Fibroblast of pulmonary artery (primary cell): ENCODE data around the gene KNCN.

Experiments used
- DNase-seq: peaks from one replicate; pipeline ENCODE4 v3.0.0-alpha.2; 2010; ENCODE audit warnings: low read depth
- H3K4me3 ChIP-seq: replicated peaks from 2 replicates; pipeline ENCODE4 v1.5.1; 2011; ENCODE audit warnings: low read depth, mild to moderate bottlenecking, control low read depth, low read length, moderate library complexity
- TF ChIP-seq, protein P1 (sequence below): IDR thresholded peaks from 2 replicates; pipeline ENCODE4 v1.5.1; 2011; ENCODE audit warnings: mild to moderate bottlenecking, control low read depth, low read length, inconsistent platforms; ENCODE audit errors: missing control alignments

Gene KNCN

DNA sequence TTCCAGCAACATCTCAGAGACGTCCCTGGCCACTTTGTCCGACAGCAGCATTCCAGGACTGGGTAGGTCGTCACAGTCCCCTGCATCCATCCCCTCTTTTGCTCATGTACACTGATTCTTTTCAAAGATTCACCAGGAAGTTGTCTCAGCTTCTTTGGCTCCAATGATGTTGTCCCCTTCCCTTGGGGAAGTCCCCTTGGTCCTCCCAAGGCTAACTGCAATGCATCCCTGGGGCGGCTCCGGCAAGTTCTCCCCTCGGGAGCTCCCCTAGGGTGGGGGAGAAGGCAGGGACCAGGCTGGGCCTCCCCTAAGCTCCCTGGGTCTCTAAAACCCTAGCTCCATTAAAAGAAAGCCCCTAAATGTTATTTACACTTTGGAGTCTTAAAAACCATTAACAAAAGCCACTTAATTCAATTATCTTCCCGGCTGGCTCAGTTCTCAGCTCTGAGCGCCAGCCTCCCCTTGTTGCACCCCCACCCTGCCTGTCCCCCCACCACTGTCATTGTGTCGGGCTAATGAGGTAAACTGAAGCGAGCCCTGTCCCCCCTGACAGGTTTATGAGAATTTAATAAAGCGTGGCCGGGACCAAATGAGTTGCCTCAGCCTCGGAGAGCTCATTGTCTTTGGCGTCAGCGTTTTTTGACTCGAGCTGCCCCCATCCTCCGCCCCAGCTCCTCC lies 25.3 kb downstream of the KNCN start:
- no peak overlapping the region for H3K4me3 ChIP-seq
- TF ChIP-seq, protein P1, sequence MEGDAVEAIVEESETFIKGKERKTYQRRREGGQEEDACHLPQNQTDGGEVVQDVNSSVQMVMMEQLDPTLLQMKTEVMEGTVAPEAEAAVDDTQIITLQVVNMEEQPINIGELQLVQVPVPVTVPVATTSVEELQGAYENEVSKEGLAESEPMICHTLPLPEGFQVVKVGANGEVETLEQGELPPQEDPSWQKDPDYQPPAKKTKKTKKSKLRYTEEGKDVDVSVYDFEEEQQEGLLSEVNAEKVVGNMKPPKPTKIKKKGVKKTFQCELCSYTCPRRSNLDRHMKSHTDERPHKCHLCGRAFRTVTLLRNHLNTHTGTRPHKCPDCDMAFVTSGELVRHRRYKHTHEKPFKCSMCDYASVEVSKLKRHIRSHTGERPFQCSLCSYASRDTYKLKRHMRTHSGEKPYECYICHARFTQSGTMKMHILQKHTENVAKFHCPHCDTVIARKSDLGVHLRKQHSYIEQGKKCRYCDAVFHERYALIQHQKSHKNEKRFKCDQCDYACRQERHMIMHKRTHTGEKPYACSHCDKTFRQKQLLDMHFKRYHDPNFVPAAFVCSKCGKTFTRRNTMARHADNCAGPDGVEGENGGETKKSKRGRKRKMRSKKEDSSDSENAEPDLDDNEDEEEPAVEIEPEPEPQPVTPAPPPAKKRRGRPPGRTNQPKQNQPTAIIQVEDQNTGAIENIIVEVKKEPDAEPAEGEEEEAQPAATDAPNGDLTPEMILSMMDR: no peak
- no peak for DNase-seq

DNA sequence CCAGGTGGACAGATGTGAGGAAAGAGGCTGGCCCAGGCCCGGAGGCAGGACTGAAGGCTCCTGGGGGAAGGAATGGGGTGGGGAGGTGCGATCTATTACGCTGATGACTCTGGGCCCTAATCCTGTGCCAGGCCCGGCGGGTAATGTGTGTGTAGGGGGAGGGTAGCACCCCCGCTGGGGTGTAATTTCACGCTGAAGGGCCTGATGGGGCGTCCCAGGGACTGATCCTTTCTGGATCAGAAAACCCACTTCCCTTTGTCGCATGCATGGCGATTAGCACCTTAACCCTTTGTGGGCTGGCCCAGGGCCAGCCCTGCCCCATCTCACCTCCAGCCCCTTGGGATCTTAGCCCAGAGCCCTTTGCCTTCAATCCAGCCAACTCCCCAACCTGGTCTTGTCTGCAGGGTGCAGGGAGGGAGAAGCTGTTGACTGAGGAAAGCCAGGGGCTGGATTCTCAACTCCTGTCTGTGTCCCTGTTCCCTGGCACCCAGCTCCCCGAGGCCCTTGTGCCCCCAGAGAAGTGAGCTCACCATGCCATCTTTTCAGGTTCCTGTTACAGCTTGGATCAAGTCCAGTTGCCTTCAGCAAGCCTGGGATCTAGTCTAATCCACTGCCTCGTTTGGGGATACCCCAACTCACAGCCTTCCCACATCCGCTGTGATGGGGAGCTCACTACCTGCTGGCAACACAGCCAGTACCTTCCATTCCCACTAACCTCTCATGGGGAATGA lies 26.0 kb downstream of the KNCN start:
- TF ChIP-seq, protein P1: no peak
- DNase-seq: no peak
- no peak overlapping the region for H3K4me3 ChIP-seq

DNA sequence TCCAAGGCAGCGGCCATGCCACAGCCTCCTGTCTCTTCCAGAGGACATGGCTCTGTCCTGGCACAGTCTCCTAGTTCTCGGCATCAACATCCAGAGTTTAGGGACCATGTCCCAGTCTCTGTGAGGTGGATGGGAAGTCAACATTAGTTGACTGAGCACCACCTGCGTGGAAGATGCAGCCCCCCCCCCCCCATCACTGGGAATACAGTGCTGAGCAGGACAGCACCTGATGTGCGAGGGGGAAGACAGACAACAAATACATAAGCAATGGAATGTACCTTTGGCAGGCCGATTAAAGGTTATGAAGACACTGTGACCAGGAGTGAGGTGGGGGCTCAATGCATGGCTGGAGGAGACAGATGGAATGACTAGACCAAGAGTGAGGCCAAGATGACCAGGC lies 26.6 kb downstream of the KNCN start:
- TF ChIP-seq, protein P1: no peak

DNA sequence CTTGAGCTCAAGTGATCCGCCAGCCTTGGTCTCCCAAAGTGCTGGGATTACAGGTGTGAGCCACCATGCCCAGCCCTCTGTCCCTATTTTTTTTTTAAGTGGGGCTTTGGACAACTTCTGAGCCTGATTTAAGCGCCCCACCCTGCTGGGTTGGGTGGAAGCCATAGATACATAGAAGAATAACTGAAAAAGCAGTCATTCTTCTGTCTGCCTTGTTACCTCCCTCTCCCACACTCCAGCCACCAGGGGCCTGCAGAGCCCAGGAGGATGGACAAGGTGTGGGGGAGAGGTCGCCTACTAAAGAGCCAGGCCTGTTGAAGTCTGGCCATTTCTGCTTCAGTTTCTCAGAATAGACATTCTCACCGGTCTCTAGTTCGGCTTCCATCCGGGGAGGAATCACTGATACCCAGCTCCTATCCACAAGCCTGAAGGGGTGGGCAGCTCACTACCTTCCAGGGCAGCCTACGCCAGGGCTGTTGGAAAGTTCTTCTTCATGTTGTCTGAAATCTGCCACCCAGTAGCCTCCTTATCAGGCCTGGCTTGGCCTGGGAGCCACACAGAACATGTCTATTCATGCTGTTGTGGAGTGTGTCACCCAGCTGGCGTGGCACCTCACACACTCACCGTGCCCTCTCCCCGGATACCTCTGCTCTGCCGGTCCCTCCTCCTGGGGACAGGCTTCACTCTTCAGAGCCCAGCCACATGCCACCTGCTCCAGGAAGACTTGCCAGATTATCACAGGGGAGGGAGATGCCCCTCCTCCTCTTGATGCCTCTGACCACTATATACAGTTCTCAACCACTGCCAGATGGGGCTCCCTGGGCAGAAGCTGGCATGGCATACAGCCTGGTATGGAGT lies 27.7 kb downstream of the KNCN start:
- TF ChIP-seq, protein P1: no peak
- no peak overlapping the region for H3K4me3 ChIP-seq
- DNase-seq: no peak

More for the DNA sequence above, 26.6 kb downstream of the KNCN start:
- no peak overlapping the region for H3K4me3 ChIP-seq
- DNase-seq: no peak

DNA sequence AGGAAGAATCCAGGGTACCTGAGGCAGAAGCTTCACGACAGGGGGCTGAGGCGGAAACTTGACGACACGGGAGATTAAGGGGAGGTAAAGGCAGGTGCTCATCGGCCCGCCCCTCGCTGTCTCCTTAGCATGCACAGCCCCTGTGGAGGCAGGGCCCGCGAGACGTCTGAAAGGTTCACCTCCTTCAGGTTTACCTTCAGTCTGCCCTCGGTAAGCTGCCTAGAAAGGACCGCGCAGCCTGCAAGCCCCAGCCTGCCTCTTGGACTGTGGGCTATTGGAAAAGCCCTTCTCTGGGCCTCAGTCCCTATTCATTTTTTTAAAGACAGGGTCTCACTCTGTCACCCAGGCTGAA lies 28.5 kb downstream of the KNCN start:
- DNase-seq: no peak
- TF ChIP-seq, protein P1: no peak
- H3K4me3 ChIP-seq: no peak overlapping the region

DNA sequence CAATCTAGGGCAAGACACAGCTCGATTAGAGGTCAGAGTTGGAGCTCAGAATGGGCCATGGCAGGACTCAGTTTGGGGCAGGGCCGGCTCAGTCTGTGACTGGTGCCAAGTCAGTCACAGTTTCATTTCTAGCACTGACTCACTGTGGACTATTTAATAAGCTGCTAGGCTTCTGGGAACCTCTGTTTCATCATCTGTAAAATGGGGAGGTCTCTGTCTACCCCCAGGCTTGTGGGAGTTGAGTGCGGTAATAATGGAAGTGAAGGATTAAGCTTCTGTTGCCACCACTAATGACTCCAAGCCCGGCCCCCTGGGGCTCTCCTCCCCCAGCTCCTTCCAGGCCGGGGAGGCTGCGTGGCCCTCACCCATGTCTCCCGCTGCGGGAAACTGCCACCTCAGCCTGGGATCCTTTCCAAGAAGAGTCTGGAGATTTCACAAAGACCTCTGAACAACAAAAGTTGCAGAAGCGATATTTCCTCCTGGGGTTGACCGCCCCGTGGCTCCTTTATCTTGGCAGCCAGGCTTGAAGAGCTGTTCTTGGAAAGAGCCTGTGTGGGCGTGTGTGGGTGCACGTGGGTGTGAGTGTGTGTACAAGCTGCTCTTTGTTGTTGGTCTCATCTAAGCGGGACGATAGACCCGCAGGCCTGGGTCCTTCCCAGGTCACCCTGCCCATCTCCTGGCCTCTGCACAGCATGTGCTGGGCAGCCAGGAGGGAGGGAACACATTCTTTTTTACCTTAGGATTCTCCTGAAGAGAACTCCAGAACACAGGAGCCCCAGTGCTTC lies 29.1 kb downstream of the KNCN start:
- TF ChIP-seq, protein P1: no peak
- H3K4me3 ChIP-seq: no peak overlapping the region
- peak; percentile 91 for DNase-seq
